GM18526 (cell line): ENCODE results near the gene CRABP2.
A peak's percentile ranks its signal among the peaks of the same experiment; 100 is the strongest.

Experiments used
- POLR2A ChIP-seq: IDR thresholded peaks from 3 replicates; pipeline ENCODE4 v1.6.1; 2011; ENCODE audit not compliant: insufficient read length; ENCODE audit errors: extremely low read depth

The CRABP2 gene

DNA sequence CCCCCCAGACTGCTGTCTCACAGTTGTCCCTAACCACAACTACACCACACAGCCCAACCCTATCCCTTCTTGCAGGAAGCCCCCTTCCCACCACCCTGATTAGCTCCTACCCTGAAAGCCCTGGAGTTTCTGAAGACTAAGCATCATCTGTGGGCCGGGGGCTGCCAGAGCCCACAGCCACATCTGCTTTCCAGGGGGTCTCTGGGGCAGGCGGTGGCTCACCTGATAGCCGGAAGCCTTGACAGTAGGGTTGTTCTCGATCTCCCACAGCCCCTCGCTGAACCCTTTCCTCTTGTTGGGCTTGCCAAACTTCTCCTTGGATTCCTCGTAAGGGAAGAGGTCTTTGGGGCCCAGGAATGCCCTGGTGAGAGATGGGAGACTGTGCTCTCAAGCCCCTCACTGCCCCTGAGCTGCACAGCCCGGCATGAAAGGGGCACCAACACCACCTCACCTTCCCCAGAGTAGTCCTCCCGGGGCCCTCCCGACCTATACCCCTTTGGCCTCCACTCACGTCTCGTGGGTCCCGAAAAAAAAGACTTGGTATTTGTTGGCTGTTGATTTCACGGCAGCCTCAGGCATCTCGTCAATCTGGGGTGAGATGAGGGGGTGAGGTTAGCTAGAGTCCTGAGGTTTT is 39.5 kb upstream of the CRABP2 start:
- TF ChIP-seq POLR2A, result no peak

DNA sequence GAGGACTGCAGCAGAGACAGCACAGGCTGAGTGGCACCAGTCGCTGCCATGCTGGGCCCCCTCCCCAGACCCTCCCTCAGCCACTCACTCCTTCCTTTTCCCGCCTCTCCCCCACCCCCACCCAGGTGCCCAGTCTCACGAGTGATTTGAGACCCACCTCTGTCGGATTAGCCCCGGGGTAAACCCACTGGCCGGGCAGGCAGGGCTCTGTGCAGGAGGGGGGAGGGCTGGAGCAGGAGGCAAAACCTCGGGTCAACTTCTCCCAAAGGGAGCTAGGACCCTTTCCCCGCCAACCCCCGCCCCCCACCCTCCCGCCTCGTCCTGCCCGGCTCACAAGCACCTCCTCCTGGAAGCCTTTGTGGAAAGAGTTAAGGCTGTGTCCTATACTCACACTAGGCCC is 39.0 kb upstream of the CRABP2 start:
- TF ChIP-seq POLR2A, result no peak

DNA sequence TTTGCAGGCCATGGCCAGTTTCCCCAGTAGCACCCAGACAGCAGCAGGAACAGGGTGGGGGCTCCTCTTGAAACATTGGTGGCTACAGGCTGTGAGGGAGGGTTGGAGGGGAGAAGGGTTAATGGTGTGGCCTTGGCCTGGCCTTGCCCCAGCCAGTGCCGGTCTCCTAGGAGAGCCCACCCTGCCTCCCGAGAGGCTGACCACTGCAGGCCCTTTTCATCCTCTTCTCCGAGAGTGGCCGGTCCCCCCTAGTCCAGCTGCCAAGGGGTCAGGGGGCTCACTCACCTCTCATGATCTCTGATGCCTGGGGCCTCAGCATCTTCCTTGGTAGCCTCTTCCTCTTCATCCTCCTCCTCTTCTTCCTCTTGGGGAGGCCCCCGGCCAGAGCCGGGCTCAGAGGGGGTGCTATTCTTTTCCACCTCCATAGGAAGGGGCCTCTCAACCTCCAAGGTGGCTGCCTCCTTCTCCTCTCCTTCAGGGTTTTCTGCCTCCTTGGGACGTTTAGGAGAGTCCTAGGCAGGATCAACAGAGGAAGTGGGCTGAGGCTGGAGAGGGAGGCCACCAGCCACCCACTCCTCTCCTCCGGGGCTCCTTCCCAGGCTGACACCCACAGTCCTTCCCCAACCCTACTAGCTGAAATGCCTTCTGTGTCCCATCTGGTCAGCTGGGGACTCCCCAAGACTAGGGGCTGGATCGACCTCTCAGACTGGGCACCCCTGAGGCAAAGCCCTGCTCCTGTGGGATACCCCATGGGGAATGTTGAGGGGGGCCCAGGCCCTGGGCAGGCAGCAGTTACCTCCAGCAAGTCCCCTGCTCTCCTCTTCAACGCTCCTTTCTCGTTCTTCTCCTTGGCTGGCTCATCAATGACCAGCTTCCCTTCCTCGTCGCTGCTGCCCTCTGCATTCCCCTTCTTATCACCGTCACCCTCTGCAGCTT is 38.3 kb upstream of the CRABP2 start:
- no peak for TF ChIP-seq POLR2A

DNA sequence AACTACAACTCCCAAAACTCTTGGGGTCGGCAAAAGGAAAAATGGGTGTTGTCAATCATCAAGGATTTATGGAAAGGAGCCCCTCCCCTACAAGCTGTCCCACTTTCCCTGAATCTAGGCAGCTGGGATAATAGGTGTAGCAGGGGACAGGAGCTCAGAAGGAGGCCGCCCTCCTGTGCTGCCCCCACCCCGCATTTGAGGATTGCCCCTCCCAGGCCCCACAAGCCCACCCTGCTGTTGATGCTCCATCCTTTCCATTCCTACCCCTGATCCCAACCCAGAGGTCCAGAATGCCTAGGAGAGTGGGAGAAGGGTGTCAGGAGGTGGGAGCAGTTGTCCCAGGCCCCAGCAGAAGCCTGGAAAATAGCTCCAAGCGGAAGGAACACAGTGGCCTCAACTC is 37.4 kb upstream of the CRABP2 start:
- no peak for TF ChIP-seq POLR2A

DNA sequence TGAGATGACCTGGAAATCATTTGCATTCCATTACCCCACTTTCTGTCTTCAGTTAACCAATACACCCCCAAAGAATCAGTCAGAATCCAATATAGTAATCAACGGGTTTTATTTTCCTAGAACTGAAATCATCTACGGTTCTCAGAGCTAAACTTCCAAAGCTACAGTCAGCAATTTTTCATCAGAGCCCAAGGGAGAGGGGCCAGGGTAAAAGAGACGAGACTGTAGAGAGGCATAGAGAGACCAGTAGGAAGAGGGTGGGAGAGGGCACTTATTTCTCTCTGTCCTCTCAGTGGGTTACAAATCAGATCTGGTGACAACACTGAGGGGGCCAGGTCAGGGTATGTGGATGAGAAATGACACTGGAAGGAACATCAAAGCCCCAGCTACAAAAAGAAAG is 36.6 kb upstream of the CRABP2 start:
- TF ChIP-seq POLR2A, result no peak

DNA sequence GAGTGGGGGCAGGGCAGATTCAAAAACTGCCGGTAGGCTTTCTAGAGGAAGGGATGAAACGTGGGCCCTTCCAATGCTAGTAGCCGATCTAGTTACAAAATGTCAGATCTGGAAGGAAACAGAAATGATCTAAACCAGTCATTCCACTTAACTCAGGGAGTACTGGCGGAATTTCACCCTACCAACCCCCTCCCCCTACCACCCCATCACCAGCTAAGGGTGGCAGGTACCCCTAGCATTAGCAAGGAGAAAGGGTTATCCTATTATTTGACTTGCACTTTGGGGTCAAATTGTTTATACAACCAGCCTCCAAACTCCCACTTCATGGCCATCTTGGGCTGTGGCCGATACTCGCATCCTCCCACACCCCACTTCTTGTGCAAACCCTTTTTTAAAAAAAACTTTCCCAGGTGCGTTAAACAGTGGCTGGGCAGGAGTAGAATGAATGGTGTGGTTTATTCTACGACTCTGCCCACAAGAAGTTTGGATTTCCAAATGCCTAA is 36.1 kb upstream of the CRABP2 start:
- TF ChIP-seq POLR2A, result no peak

DNA sequence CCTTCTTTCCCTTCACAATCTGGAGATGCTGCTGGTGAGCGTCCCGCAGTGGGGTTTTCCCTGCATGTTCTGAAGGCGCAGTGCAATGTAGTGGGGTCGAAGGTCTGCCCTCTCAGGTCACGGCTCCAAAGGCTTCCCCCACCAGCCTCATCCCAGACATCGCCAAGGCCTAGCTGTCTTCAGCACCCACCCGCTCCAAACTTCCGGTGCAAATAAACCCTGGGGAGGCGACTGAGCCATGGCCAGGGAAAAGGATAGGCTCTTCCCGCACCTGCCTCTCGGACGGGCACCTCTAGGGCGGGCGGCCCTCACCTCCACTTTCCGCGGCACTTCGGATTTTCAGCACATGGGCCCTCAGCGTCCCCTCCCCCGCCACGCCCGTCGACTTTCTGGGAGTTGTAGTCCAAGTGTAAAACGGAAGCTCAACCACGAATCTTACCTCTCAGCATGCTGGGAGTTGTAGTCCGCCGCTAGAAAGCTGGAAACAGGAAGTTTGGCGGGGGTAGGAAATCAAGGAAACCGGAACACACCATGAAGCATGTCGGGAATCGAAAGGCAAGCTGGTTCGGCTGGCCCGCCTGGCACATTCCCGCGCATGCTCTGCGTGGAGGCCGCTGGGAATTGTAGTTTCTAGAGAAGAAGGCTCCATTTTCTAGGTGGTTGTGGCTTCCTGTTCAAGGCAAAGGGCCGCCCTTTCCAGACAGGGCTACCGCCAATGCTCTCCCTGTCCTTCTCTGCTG is 35.5 kb upstream of the CRABP2 start, which contains the start of gene MRPL24:
Gene MRPL24, minus strand, starts transcription at position 348 of the 740 bp plus-strand sequence. CDS start 2,384 bp downstream, outside the sequence.
- peak; percentile 75 for TF ChIP-seq POLR2A

DNA sequence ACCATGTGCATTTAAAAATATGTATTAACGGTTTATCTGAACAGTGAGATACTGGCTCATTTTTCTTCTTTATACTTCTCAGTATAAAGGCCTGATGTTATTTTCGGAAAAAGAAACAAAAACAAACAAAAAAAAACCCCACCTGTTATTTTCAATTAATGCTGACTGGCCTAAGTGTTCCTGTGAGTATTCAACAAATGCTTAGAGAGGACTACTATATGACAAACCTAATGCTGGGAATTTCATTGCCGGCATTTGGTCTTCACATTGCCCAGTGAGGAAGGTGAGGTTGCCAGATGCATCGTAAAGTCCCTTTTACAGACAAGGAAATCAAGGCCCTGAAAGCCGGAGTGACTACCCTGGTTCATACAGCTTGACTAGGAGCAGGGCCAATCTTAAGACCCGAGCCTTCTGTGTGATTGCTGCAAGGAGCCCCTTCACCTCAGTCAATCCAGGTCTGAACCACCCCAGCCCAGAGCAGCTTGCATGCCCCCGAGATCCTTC is 34.9 kb upstream of the CRABP2 start:
- TF ChIP-seq POLR2A, result no peak

DNA sequence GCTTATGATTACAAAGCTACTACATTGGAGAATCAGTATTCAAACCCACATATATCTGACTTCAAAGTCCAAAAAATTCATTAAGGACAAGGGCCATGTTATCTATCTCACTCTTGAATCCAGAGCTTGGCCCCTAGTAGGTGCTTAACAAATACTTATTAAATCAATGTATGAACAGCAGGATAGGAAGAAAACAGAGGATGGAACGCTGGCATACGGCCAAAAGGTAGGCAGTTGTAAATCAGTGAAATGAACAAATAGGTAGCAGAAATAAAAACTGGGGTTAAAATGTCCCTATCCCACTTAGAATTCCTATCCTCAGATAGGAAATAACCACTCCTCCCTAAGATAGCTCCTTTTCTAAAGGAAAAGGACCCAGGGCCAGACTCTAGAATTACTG is 33.5 kb upstream of the CRABP2 start:
- TF ChIP-seq POLR2A, result no peak

DNA sequence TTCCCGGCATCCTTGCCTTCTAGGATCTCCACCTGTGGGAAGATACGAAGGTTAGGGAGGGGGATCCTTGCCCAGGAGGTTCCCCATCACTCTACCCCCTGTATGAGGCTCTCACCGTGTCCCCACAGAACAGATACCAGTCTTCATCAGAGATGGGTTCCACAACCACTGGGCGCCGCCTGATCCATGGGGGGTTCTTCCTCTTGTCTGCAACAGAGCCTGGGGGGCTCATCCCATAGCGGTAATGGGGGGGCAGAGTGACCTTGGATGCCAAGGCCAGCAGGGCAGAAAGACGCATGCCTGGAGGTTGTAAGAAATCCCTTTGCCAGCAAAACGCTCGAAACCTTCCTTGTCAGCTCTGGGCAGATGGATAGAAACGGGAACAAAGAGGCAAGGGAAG is 33.0 kb upstream of the CRABP2 start:
- no peak for TF ChIP-seq POLR2A

DNA sequence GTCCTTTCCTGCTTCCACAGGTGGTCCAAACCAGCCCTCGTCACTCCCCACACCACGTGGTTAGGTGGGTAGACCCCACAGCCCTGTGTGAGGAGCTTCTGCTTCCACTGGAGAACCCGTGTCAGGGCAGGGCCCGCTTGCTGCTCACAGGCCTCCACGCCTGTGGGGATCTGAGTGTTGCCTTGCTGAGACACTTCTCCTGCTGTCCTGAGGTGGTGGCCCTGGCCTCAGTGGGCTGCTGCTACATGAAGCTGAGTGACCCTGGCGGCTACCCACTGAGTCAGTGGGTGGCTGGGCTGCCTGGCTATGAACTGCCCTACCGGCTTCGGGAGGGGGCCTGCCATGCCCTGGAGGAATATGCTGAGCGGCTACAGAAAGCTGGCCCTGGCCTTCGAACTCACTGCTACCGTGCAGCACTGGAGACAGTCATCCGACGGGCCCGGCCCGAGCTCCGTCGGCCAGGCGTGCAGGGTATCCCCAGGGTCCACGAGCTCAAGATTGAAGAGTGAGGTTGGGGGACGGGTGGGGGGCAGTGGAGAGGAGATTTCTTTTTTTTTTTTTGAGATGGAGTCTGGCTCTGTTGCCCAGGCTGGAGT is 28.7 kb upstream of the CRABP2 start:
- no peak for TF ChIP-seq POLR2A

DNA sequence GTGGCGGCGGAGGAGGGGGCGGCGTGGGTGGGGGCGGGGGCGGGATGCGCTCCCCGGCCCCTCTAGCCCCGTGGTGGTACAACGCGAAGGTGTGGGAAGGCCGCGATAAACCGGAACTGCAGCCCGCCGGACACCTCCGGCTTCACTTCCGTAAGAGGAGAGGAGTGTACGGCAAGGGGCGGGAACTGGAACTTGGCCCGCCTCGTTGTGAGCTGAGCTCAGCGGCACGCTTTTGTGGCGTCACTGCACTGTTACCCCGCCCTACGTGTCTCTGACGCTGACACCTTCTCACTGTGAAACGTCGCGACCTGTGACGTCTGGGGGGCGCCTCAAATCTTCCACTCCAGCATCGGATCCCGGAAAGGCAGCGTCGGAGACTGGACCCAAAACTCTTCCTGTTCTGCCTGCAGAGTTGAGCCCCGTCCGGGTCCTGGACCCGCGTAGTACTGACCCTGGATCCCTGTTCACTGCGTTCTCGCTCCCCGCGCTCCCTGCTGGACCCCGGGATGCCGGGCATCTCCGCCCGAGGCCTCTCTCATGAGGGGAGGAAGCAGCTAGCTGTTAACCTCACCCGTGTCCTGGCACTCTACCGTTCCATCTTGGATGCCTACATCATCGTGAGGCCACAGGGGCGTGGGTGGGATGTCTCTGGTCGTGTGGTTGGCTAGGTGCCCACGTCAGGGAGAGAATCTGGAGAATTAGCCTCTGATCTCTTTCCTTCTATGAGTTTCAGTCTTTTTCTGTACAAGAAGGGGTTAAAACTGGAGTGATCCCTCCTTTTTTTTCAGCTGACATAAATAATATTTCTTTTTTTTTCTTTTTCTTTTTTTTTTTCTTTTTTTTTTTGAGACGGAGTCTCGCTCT is 23.4 kb upstream of the CRABP2 start, which contains the start of gene ISG20L2:
Gene ISG20L2, minus strand, starts transcription at position 168 of the 864 bp plus-strand sequence. CDS start 1,114 bp downstream, outside the sequence.
- peak; percentile 65 for TF ChIP-seq POLR2A

DNA sequence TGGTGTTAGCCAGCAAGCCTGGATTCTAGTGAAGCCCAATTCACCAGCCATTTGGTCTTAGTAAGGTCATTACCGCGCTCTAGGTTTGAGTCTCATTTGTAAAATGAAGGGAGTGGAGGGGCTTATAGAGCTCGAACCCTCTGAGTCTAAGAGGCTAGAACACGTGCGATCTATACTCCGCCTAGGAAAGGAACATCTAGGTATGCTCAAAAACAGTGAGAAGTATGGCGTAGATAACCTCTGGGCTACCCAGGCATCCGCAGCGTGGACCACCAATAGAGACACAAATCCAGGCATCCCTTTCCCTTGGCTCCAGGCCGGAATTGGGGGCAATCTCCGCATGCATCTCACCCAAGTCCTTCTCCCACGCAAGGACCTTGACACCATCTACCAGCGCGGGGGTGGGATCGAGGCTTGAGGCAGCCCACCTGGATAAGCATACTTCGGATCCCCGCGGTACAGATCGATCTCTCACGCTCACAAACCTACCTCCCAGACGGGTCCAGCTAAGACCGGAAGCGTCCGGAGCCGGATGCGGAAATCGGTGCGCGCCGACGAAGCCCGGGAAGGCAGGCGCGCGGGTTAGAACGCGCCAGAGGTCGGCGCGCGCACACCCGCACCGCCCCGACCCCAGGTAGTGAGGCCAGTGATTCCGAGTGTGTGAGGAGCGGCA is 22.7 kb upstream of the CRABP2 start, which contains the start of gene METTL25B:
Gene METTL25B, plus strand, starts transcription at position 544 of the 673 bp plus-strand sequence. CDS start 636 bp downstream, outside the sequence.
- TF ChIP-seq POLR2A, result peak; percentile 78

DNA sequence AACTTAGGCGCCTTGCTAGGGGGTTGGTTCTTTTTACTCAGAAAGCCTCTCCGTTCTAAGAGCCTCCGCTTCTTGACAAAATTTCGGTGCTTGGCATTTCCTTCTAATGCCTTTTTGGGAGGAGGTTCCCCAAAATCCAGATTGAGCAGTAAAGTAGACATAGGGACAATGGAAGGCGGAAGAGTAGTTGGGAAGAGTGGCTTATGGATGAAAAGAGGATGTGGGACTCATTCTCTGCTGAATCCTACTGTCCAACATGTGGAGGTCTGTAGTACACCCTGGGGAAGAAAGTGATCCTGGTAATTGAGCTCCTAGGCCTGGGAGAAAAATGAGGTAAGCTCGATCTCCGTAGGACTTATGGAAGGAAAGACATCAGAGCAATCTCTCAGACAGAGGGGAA is 22.1 kb upstream of the CRABP2 start:
- TF ChIP-seq POLR2A, result no peak
